Trophoblast cell (in vitro differentiated cells and primary cell): ENCODE measurements around the gene DGKK. TPM values are rescaled to one million over a fixed set of nuclear protein-coding genes. Genes with fewer than 3 reads are reported as not detected.

Experiments
- DNase-seq, 2 donors: peaks; one replicate each; pipeline ENCODE4 v3.0.0-alpha.2; 2016
- H2AFZ ChIP-seq: 2 replicates; pipeline ENCODE4 v1.6.1; 2013; ENCODE audit warnings: low read length, moderate library complexity, mild to moderate bottlenecking; ENCODE audit not compliant: insufficient read depth, poor library complexity
- H2AK5ac ChIP-seq: 2 replicates; pipeline ENCODE4 v1.6.1; 2013; ENCODE audit warnings: mild to moderate bottlenecking, low read length
- H2BK120ac ChIP-seq: 2 replicates; pipeline ENCODE4 v1.6.1; 2013; ENCODE audit warnings: low read length, mild to moderate bottlenecking, moderate library complexity; ENCODE audit not compliant: insufficient read depth, poor library complexity
- H2BK12ac ChIP-seq: 2 replicates; pipeline ENCODE4 v1.6.1; 2013; ENCODE audit warnings: mild to moderate bottlenecking, low read length, moderate library complexity
- H2BK5ac ChIP-seq: 2 replicates; pipeline ENCODE4 v1.6.1; 2013; ENCODE audit warnings: low read length, low read depth, moderate library complexity, mild to moderate bottlenecking; ENCODE audit not compliant: poor library complexity
- H3K14ac ChIP-seq: 2 replicates; pipeline ENCODE4 v1.6.1; 2013; ENCODE audit warnings: mild to moderate bottlenecking, low read length
- H3K18ac ChIP-seq: 2 replicates; pipeline ENCODE4 v1.6.1; 2013; ENCODE audit warnings: mild to moderate bottlenecking, low read length
- H3K23ac ChIP-seq: 2 replicates; pipeline ENCODE4 v1.6.1; 2013; ENCODE audit warnings: low read length
- H3K27ac ChIP-seq: 2 replicates; pipeline ENCODE4 v1.5.1; 2013; ENCODE audit warnings: low read depth, mild to moderate bottlenecking, inconsistent platforms, low read length, moderate library complexity
- H3K27me3 ChIP-seq: 2 replicates; pipeline ENCODE4 v1.6.1; 2013; ENCODE audit warnings: inconsistent platforms, mild to moderate bottlenecking, low read length, moderate library complexity; ENCODE audit not compliant: insufficient read depth
- H3K36me3 ChIP-seq, 2 experiments: 1 replicate in 1 of 2; 2 replicates in 1 of 2; pipeline ENCODE4 v1.6.1; 2013; ENCODE audit warnings: low read length in 2 of 2, mild to moderate bottlenecking in 2 of 2, moderate library complexity in 1 of 2; ENCODE audit not compliant: insufficient read depth in 2 of 2, control insufficient read depth in 1 of 2
- H3K4ac ChIP-seq: 2 replicates; pipeline ENCODE4 v1.6.1; 2013; ENCODE audit warnings: low read depth, mild to moderate bottlenecking, low read length, moderate library complexity
- H3K4me1 ChIP-seq, 2 experiments: 1 replicate in 1 of 2; 2 replicates in 1 of 2; pipeline ENCODE4 v1.6.1; 2013; ENCODE audit warnings: low read length in 2 of 2, mild to moderate bottlenecking in 2 of 2, moderate library complexity in 1 of 2; ENCODE audit not compliant: insufficient read depth in 2 of 2, control insufficient read depth in 1 of 2
- H3K4me2 ChIP-seq: 2 replicates; pipeline ENCODE4 v1.6.1; 2013; ENCODE audit warnings: inconsistent platforms, mild to moderate bottlenecking, low read length, moderate library complexity
- H3K4me3 ChIP-seq: 2 replicates; pipeline ENCODE4 v1.5.1; 2013; ENCODE audit warnings: mild to moderate bottlenecking, low read depth, low read length, inconsistent platforms
- H3K79me1 ChIP-seq: one replicate; pipeline ENCODE4 v1.6.1; 2013; ENCODE audit warnings: low read length
- H3K79me2 ChIP-seq: 2 replicates; pipeline ENCODE4 v1.6.1; 2013; ENCODE audit warnings: low read length, mild to moderate bottlenecking; ENCODE audit not compliant: control insufficient read depth, insufficient read depth, poor library complexity
- H3K9ac ChIP-seq: 2 replicates; pipeline ENCODE4 v1.6.1; 2013; ENCODE audit warnings: mild to moderate bottlenecking, low read length
- H3K9me3 ChIP-seq: 2 replicates; pipeline ENCODE4 v1.6.1; 2013; ENCODE audit warnings: low read depth, mild to moderate bottlenecking, control low read depth, inconsistent platforms, low read length; ENCODE audit not compliant: insufficient read depth
- H4K12ac ChIP-seq: 2 replicates; pipeline ENCODE4 v1.6.1; 2013; ENCODE audit warnings: low read depth, mild to moderate bottlenecking, low read length, moderate library complexity
- H4K8ac ChIP-seq: 2 replicates; pipeline ENCODE4 v1.6.1; 2013; ENCODE audit warnings: low read depth, mild to moderate bottlenecking, low read length, moderate library complexity
- H4K91ac ChIP-seq: one replicate; pipeline ENCODE4 v1.6.1; 2013; ENCODE audit warnings: low read depth, mild to moderate bottlenecking, low read length, moderate library complexity
- WGBS: extraction: QIAGEN DNeasy Blood & Tissue Kit; methylation state at CpG from one replicate; pipeline ENCODE4 v1.1.7; 2013; ENCODE audit warnings: missing lambda C conversion rate; ENCODE audit not compliant: insufficient read length, insufficient coverage; ENCODE audit errors: extremely low coverage; 5-methylcytosine and 5-hydroxymethylcytosine counted together
- polyA plus RNA-seq: library from polyadenylated mRNA; stranded (reverse); fragments of 200-250 nt; gene quantifications from 2 replicates; pipeline ENCODE4 v1.2.3, GENCODE V29; 2013

The DGKK gene, protein sequence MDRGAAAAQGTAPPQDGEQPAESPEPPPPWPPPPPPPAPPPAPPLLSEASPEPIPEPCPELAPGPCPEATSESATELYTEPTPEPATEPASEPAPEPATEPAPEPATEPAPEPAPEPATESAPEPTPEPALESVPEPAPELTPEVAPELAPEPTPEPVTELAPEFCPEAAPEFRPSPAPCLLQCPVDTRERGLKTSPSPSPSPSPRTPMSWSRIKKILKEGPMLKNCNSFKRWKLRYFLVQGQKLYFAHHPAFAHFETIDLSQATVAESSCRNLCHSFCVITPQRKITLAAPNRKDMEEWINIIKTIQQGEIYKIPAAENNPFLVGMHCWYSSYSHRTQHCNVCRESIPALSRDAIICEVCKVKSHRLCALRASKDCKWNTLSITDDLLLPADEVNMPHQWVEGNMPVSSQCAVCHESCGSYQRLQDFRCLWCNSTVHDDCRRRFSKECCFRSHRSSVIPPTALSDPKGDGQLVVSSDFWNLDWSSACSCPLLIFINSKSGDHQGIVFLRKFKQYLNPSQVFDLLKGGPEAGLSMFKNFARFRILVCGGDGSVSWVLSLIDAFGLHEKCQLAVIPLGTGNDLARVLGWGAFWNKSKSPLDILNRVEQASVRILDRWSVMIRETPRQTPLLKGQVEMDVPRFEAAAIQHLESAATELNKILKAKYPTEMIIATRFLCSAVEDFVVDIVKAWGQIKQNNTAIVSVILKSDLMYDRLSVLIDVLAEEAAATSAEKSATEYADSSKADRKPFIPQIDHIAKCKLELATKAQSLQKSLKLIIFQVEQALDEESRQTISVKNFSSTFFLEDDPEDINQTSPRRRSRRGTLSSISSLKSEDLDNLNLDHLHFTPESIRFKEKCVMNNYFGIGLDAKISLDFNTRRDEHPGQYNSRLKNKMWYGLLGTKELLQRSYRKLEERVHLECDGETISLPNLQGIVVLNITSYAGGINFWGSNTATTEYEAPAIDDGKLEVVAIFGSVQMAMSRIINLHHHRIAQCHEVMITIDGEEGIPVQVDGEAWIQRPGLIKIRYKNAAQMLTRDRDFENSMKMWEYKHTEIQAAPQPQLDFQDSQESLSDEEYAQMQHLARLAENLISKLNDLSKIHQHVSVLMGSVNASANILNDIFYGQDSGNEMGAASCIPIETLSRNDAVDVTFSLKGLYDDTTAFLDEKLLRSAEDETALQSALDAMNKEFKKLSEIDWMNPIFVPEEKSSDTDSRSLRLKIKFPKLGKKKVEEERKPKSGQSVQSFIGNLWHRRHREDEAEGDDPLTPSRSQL
- polyA plus RNA-seq, result 14.9 and 16.4 TPM in 2 replicates

DNA sequence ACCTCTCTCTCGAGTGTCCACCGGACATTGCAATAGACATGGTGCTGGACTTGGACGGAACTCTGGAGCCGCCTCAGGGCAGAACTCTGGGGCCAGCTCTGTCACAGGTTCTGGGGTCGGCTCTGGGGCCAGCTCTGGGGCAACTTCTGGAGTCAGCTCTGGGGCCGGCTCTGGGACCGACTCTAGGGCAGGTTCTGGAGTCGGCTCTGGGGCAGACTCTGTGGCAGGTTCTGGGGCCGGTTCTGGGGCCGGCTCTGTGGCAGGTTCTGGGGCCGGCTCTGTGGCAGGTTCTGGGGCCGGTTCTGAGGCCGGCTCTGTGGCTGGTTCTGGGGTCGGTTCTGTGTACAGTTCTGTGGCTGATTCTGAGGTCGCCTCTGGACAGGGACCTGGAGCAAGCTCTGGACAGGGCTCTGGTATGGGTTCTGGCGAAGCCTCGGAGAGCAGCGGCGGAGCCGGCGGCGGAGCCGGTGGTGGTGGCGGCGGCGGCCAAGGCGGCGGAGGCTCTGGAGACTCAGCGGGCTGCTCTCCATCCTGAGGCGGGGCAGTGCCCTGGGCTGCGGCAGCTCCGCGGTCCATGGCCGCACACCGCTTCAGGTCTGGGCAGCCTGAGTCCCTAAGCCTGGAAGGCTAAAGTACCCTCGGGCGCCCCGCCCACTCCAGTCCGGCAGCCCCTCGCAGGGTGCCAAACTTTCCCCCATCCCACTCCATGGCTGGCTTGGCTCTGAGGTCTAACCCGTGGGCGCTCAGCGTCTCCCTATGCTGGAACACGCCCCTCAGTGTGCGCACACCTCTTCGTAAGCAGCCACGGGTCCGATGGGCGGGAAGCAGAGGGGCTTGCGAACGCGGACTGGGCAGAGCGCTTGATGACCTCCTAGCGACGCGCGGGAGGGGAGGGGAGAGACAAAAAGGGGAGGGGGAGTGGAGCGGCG is at the start of gene DGKK:
Gene DGKK (minus strand): TSS at position 723 of the 929 bp plus-strand sequence. CDS start 147 bp downstream, at position 576.
- no peaks in the 10 kb centered on the region for H3K9me3 ChIP-seq
- H3K4me2 ChIP-seq, result peak within 1 kb of the TSS; percentile 93
- H3K4ac ChIP-seq, result no peak within 1 kb of the TSS
- peak within 1 kb of the TSS; percentile 79 for H3K4me3 ChIP-seq
- no peak within 1 kb of the TSS for H2BK12ac ChIP-seq
- H3K27ac ChIP-seq, result no peak within 1 kb of the TSS
- H3K18ac ChIP-seq, result no peak within 1 kb of the TSS
- no peaks in the 10 kb centered on the region for H3K79me2 ChIP-seq
- no peak within 1 kb of the TSS for H3K9ac ChIP-seq
- no peak within 1 kb of the TSS for H4K8ac ChIP-seq
- peaks cover 23% of the 10 kb centered on the region for H3K27me3 ChIP-seq
- H4K12ac ChIP-seq, result peak within 1 kb of the TSS; percentile 43
- no peak within 1 kb of the TSS for H2AFZ ChIP-seq
- no peaks in the 10 kb centered on the region for H3K79me1 ChIP-seq
- peak within 1 kb of the TSS; percentile 22 for H2BK120ac ChIP-seq
- H2AK5ac ChIP-seq, result no peak within 1 kb of the TSS
- H2BK5ac ChIP-seq, result no peak within 1 kb of the TSS
- H3K36me3 ChIP-seq, result no peaks in the 10 kb centered on the region
- H4K91ac ChIP-seq, result no peak within 1 kb of the TSS
- peak within 1 kb of the TSS; percentile 44 for H3K14ac ChIP-seq
- peaks cover 0 to 4% of the 10 kb centered on the region in 2 experiments for H3K4me1 ChIP-seq
- WGBS, result no CpG with 5 or more reads among the region's 59 CpGs
- no peak within 1 kb of the TSS for H3K23ac ChIP-seq
- no peak for DNase-seq

GRCh38 chrX:50514811-50515210 is 44.2 kb upstream of the DGKK start:
- Histone ChIP-seq H3K4me2 (no peak overlapping the region), H2AFZ (no peak overlapping the region), H3K79me2 (no peaks in the 10 kb centered on the region), H3K4ac (no peak overlapping the region), H2BK5ac (no peak overlapping the region), H3K4me3 (no peak overlapping the region), H3K27ac (no peak overlapping the region), H2AK5ac (no peak overlapping the region), H3K4me1 (no peaks in the 10 kb centered on the region), H3K79me1 (no peaks in the 10 kb centered on the region), H4K12ac (no peak overlapping the region), H4K91ac (no peak overlapping the region), H3K23ac (no peak overlapping the region), H3K18ac (no peak overlapping the region), H3K9ac (no peak overlapping the region), H3K36me3 (no peaks in the 10 kb centered on the region), H2BK120ac (no peak overlapping the region), H3K27me3 (no peaks in the 10 kb centered on the region), H3K14ac (no peak overlapping the region), H2BK12ac (no peak overlapping the region), H4K8ac (no peak overlapping the region), H3K9me3 (no peaks in the 10 kb centered on the region)
- WGBS, result no CpG with 5 or more reads among the region's 7 CpGs
- no peak for DNase-seq

- H3K4me3 ChIP-seq, result no peak overlapping the region
- no peak overlapping the region for H3K4ac ChIP-seq
- no peak overlapping the region for H3K18ac ChIP-seq
- no peak overlapping the region for H3K14ac ChIP-seq
- DNase-seq, result no peak
- WGBS, result no CpG with 5 or more reads among the region's 3 CpGs
- no peak overlapping the region for H4K91ac ChIP-seq
- H3K23ac ChIP-seq, result no peak overlapping the region
- no peak overlapping the region for H2BK120ac ChIP-seq
- H3K36me3 ChIP-seq, result no peaks in the 10 kb centered on the region
- H3K4me1 ChIP-seq, result no peaks in the 10 kb centered on the region
- no peak overlapping the region for H2BK12ac ChIP-seq
- no peak overlapping the region for H4K12ac ChIP-seq
- H2BK5ac ChIP-seq, result no peak overlapping the region
- no peak overlapping the region for H3K27ac ChIP-seq
- no peak overlapping the region for H2AFZ ChIP-seq
- no peaks in the 10 kb centered on the region for H3K79me2 ChIP-seq
- H3K9ac ChIP-seq, result no peak overlapping the region
- no peaks in the 10 kb centered on the region for H3K9me3 ChIP-seq
- H2AK5ac ChIP-seq, result no peak overlapping the region
- H3K4me2 ChIP-seq, result no peak overlapping the region
- H3K27me3 ChIP-seq, result no peaks in the 10 kb centered on the region
- H4K8ac ChIP-seq, result no peak overlapping the region
- no peaks in the 10 kb centered on the region for H3K79me1 ChIP-seq
Observed at GRCh38 chrX:50497114-50497513, 26.5 kb upstream of the DGKK start.
